ENCODE results near the gene SIDT2.

The SIDT2 gene

DNA sequence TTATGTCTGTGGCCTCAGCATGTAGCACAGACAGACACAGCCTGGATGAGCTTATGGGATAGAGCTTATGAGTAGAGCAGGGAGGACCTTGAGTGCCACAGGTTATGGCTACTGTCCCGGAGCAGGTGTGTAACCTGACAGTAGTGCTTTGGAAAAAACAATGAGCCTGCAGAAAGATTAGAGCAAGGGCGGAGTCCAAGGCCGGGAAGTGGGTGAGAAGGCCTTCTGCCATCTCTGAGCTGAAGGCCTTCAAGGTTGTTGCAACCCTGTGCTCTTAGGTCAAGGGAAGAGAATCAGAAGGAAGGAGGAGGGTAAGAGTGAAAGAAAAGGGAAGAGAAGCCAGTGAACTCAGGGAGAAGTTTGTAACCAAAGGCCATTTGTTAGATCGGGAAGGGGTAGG is 16.7 kb downstream of the SIDT2 start:
- no peak overlapping the region for H3K4me3 ChIP-seq (ENCODE audit: low read depth, low read length)
- TF ChIP-seq, protein P1, sequence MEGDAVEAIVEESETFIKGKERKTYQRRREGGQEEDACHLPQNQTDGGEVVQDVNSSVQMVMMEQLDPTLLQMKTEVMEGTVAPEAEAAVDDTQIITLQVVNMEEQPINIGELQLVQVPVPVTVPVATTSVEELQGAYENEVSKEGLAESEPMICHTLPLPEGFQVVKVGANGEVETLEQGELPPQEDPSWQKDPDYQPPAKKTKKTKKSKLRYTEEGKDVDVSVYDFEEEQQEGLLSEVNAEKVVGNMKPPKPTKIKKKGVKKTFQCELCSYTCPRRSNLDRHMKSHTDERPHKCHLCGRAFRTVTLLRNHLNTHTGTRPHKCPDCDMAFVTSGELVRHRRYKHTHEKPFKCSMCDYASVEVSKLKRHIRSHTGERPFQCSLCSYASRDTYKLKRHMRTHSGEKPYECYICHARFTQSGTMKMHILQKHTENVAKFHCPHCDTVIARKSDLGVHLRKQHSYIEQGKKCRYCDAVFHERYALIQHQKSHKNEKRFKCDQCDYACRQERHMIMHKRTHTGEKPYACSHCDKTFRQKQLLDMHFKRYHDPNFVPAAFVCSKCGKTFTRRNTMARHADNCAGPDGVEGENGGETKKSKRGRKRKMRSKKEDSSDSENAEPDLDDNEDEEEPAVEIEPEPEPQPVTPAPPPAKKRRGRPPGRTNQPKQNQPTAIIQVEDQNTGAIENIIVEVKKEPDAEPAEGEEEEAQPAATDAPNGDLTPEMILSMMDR (IDR thresholded peaks at IDR 0.05; ENCODE audit: control insufficient read depth, extremely low read depth, insufficient read depth), result no peak
- no peak for DNase-seq (ENCODE audit: low read depth)

DNA sequence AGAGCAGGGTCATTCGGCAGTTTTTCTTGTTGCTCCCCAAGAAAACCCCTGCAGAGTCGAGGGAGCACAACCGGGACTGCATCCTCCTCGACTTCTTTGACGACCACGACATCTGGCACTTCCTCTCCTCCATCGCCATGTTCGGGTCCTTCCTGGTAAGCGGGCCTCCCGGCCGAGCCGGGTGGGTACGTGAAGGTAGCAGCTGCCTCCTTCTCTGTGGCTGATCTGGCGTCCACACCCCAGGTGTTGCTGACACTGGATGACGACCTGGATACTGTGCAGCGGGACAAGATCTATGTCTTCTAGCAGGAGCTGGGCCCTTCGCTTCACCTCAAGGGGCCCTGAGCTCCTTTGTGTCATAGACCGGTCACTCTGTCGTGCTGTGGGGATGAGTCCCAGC is 17.2 kb downstream of the SIDT2 start:
- H3K4me3 ChIP-seq (ENCODE audit: low read depth, low read length), result no peak overlapping the region
- no peak for DNase-seq (ENCODE audit: low read depth)
- TF ChIP-seq, protein P1 (IDR thresholded peaks at IDR 0.05; ENCODE audit: control insufficient read depth, extremely low read depth, insufficient read depth), result no peak

DNA sequence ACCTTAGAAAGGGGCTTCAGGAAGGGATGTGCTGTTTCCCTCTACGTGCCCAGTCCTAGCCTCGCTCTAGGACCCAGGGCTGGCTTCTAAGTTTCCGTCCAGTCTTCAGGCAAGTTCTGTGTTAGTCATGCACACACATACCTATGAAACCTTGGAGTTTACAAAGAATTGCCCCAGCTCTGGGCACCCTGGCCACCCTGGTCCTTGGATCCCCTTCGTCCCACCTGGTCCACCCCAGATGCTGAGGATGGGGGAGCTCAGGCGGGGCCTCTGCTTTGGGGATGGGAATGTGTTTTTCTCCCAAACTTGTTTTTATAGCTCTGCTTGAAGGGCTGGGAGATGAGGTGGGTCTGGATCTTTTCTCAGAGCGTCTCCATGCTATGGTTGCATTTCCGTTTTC is 18.5 kb downstream of the SIDT2 start:
- TF ChIP-seq, protein P1 (IDR thresholded peaks at IDR 0.05; ENCODE audit: control insufficient read depth, extremely low read depth, insufficient read depth), result no peak
- H3K4me3 ChIP-seq (ENCODE audit: low read depth, low read length), result no peak overlapping the region
- no peak for DNase-seq (ENCODE audit: low read depth)

DNA sequence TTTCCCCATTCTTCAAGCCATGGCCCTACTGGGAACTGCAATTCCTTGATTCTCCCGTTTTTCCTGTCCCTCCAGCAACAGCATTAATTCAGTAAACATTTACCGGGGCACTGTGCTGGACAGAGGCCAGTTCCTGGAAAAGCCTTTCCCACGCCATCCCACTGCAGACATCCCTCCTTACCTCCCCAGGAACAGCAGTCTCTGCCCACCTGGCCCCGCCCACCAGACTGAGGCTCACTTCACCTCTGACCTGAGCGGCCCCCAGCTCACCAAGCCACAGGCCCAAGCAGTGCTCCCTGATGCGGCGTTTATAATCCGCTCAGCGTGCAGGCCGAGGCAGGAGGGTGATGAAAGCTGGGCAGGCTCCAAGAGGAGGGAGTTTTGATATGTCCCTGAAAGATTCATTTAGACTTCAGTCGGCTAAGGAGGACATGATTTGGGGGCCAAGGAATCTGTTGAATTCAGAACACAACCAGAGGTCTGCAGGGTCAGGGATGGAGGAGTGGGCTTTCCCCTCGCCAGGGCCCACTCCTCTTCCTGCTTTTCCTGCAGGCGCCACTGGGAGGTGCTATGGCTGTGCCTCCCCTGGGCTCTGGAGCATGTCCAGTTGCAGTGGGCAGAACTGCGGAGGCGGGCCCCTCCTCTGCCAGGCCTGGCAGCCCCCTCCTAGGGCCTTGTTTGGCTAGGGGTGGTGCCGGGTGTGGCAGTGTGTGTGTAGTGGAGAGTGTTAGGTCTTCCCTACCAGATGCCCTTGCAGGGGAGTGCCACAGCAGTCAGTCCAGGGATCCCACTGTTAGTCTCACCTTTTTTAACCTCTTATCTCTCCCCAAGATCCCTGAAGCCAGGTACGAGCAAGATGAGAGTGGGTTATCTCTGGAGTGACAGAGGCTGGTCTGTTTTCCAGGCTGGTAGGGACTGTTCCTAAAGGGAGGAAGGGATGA is 19.2 kb downstream of the SIDT2 start:
- no peak for DNase-seq (ENCODE audit: low read depth)
- H3K4me3 ChIP-seq (ENCODE audit: low read depth, low read length), result no peak overlapping the region
- TF ChIP-seq, protein P1 (IDR thresholded peaks at IDR 0.05; ENCODE audit: control insufficient read depth, extremely low read depth, insufficient read depth), result peak; percentile 26; the same call in 1 of the 2 replicates

DNA sequence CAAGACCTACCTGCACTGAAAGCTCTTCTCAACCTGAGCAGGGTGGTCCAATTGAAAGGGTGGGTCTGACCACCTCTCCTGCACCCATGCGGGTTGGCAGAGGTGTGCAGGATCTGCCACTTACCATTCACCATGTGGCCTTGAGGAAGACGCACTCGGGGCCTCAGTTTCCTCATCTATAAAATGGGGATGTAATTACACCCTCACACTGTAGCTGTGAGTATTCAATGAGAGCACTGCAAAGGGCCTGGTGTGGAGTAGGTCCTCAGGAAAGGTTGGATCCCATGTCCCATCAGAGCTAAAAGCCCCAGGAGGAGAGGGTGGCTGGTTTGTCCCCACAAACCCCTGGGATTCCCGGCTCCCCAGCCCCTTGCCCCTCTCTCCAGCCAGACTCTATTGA is 20.1 kb downstream of the SIDT2 start:
- DNase-seq (ENCODE audit: low read depth), result no peak
- H3K4me3 ChIP-seq (ENCODE audit: low read depth, low read length), result no peak overlapping the region
- TF ChIP-seq, protein P1 (IDR thresholded peaks at IDR 0.05; ENCODE audit: control insufficient read depth, extremely low read depth, insufficient read depth), result no peak

DNA sequence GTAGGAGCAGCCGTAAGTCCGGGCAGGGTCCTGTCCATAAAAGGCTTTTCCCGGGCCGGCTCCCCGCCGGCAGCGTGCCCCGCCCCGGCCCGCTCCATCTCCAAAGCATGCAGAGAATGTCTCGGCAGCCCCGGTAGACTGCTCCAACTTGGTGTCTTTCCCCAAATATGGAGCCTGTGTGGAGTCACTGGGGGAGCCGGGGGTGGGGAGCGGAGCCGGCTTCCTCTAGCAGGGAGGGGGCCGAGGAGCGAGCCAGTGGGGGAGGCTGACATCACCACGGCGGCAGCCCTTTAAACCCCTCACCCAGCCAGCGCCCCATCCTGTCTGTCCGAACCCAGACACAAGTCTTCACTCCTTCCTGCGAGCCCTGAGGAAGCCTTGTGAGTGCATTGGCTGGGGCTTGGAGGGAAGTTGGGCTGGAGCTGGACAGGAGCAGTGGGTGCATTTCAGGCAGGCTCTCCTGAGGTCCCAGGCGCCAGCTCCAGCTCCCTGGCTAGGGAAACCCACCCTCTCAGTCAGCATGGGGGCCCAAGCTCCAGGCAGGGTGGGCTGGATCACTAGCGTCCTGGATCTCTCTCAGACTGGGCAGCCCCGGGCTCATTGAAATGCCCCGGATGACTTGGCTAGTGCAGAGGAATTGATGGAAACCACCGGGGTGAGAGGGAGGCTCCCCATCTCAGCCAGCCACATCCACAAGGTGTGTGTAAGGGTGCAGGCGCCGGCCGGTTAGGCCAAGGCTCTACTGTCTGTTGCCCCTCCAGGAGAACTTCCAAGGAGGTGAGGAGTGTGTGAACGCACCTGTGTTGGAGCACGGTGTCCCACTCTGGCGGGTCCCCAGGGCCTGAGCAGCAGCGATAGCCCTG is 20.7 kb downstream of the SIDT2 start, which contains the start of gene TAGLN:
Gene TAGLN, plus strand, starts transcription at position 318 of the 863 bp plus-strand sequence. CDS start 3,644 bp downstream, outside the sequence.
- H3K4me3 ChIP-seq (ENCODE audit: low read depth, low read length), result no peak within 1 kb of the TSS
- no peak for DNase-seq (ENCODE audit: low read depth)
- TF ChIP-seq, protein P1 (IDR thresholded peaks at IDR 0.05; ENCODE audit: control insufficient read depth, extremely low read depth, insufficient read depth), result no peak

Data from LNCaP clone FGC (cell line).